ENCODE results near the gene ITGB2. TPM values are rescaled to one million over a fixed set of nuclear protein-coding genes. Genes with fewer than 3 reads are reported as not detected.

ITGB2 gene
- polyA plus RNA-seq, 1 of the 3 experiments (the other 2 are of a cell fraction) = 0.77 TPM

DNA sequence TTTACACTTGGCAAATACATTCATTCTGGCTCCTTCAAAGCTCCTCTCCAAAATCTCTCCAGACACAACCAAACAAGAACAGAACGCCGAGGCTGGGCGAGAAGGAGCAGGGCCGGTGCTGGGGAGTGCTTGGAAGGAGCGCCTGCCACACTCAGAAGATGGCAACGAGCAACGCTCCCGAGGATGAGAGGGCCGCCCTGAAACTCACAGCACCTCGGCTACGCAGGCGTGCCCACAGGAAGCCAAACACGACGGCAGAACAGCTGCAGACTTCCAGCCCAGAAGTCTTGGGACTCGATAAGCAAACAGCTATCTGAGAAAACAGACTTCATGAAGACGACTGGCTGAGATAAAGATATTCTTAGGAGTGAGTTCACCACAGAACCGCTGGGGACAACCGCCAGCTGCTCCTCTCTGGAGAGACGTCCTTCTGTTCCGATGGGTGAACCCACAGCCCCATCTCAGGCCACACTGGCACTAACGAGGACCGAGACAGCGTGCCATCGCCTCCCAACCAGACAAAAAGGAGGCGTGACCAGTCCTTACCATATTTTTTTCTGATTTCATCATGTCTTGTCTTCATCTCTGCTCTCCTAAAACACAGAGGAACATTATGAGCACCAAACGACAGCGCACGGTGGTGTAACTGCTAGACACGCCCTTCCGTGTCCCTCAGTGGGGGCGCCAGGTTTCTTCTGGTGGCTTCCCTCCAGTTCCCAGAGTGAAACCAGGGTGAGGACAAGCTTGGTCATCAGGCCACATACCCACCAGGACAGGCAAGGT lies 65.8 kb downstream of the ITGB2 start (continued):
- no peak for TF ChIP-seq NFIC (IDR thresholded peaks at IDR 0.05; ENCODE audit: borderline replicate concordance)
- no peak for TF ChIP-seq RAD21 (IDR thresholded peaks at IDR 0.05; ENCODE audit: low read length)
- TF ChIP-seq MXI1 (IDR thresholded peaks at IDR 0.05; ENCODE audit: low read depth, low read length) = no peak
- TF ChIP-seq GABPA (IDR thresholded peaks at IDR 0.05; ENCODE audit: low read depth) = no peak
- no peak for TF ChIP-seq YY1 (IDR thresholded peaks at IDR 0.05; ENCODE audit: low read depth)
- no peak for TF ChIP-seq USF1 (IDR thresholded peaks at IDR 0.05; ENCODE audit: borderline replicate concordance, low read depth)
- TF ChIP-seq TAF1 (IDR thresholded peaks at IDR 0.05; ENCODE audit: borderline replicate concordance, low read depth, low read length) = no peak

- TF ChIP-seq TAF1 (IDR thresholded peaks at IDR 0.05; ENCODE audit: borderline replicate concordance, low read depth, low read length) = no peak
- no peak for TF ChIP-seq POLR2AphosphoS5 (IDR thresholded peaks at IDR 0.05; ENCODE audit: low read depth, low read length)
- TF ChIP-seq NRF1 (IDR thresholded peaks at IDR 0.05; ENCODE audit: low read depth, low read length) = no peak
- no peak for TF ChIP-seq YY1 (IDR thresholded peaks at IDR 0.05; ENCODE audit: low read depth)
- TF ChIP-seq, protein P1, sequence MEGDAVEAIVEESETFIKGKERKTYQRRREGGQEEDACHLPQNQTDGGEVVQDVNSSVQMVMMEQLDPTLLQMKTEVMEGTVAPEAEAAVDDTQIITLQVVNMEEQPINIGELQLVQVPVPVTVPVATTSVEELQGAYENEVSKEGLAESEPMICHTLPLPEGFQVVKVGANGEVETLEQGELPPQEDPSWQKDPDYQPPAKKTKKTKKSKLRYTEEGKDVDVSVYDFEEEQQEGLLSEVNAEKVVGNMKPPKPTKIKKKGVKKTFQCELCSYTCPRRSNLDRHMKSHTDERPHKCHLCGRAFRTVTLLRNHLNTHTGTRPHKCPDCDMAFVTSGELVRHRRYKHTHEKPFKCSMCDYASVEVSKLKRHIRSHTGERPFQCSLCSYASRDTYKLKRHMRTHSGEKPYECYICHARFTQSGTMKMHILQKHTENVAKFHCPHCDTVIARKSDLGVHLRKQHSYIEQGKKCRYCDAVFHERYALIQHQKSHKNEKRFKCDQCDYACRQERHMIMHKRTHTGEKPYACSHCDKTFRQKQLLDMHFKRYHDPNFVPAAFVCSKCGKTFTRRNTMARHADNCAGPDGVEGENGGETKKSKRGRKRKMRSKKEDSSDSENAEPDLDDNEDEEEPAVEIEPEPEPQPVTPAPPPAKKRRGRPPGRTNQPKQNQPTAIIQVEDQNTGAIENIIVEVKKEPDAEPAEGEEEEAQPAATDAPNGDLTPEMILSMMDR (IDR thresholded peaks at IDR 0.05) = no peak
- TF ChIP-seq, protein P2, sequence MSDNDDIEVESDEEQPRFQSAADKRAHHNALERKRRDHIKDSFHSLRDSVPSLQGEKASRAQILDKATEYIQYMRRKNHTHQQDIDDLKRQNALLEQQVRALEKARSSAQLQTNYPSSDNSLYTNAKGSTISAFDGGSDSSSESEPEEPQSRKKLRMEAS (IDR thresholded peaks at IDR 0.05; ENCODE audit: low read depth) = no peak
- TF ChIP-seq IRF3 (IDR thresholded peaks at IDR 0.05; ENCODE audit: low read depth, low read length) = no peak
- TF ChIP-seq RFX5 (IDR thresholded peaks at IDR 0.05; ENCODE audit: low read length) = no peak
- TF ChIP-seq FOXM1 (IDR thresholded peaks at IDR 0.05; ENCODE audit: low read depth) = no peak
- TF ChIP-seq CHD2 (IDR thresholded peaks at IDR 0.05; ENCODE audit: low read length, partially characterized antibody) = no peak
- no peak for TF ChIP-seq TCF12 (IDR thresholded peaks at IDR 0.05)
- TF ChIP-seq TEAD4 (IDR thresholded peaks at IDR 0.05; ENCODE audit: borderline replicate concordance, insufficient read depth) = no peak
- TF ChIP-seq GATA2 (CRISPR knock-in tag; IDR thresholded peaks at IDR 0.05) = no peak
- no peak for TF ChIP-seq USF1 (IDR thresholded peaks at IDR 0.05; ENCODE audit: borderline replicate concordance, low read depth)
- TF ChIP-seq, protein P3, sequence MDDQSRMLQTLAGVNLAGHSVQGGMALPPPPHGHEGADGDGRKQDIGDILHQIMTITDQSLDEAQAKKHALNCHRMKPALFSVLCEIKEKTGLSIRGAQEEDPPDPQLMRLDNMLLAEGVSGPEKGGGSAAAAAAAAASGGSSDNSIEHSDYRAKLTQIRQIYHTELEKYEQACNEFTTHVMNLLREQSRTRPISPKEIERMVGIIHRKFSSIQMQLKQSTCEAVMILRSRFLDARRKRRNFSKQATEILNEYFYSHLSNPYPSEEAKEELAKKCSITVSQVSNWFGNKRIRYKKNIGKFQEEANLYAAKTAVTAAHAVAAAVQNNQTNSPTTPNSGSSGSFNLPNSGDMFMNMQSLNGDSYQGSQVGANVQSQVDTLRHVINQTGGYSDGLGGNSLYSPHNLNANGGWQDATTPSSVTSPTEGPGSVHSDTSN (IDR thresholded peaks at IDR 0.05) = no peak
- no peak for TF ChIP-seq RAD21 (IDR thresholded peaks at IDR 0.05; ENCODE audit: low read length)
- no peak for TF ChIP-seq FOXJ3 (CRISPR knock-in tag; IDR thresholded peaks at IDR 0.05)
- no peaks in the 10 kb centered on the region for H3F3A ChIP-seq (replicated peaks; ENCODE audit: insufficient read depth)
- H3K36me3 ChIP-seq (replicated peaks in 1 of 2; ENCODE audit: control insufficient read depth in 1 of 2, insufficient read depth in 2 of 2, low read length in 1 of 2) = peaks cover 51 to 86% of the 10 kb centered on the region in 2 experiments
- ChIA-PET POLR2A (no interaction called here), CTCF (no interaction called here)
- H2AFZ ChIP-seq (ENCODE audit: low read depth) = no peak overlapping the region
- no peaks in the 10 kb centered on the region for H3K9me3 ChIP-seq
- H3K27me3 ChIP-seq (ENCODE audit: insufficient read depth) = no peaks in the 10 kb centered on the region
- H4K20me1 ChIP-seq (ENCODE audit: insufficient read depth) = peaks cover 85% of the 10 kb centered on the region
- no peak overlapping the region for H3K9ac ChIP-seq
- DNase-seq = no peak
- peaks cover 82% of the 10 kb centered on the region for H3K79me2 ChIP-seq (ENCODE audit: insufficient read depth)
- 94% methylated on average over 12 of the region's 14 CpGs for WGBS (ENCODE audit: low lambda C conversion rate)
- H3K4me3 ChIP-seq (ENCODE audit: low read depth in 2 of 2, low read length in 1 of 2) = no peak overlapping the region
- H3K27ac ChIP-seq (ENCODE audit: low read depth in 2 of 2, low read length in 1 of 2) = no peak overlapping the region
- H3K4me1 ChIP-seq (ENCODE audit: control insufficient read depth in 1 of 2, insufficient read depth in 2 of 2, low read depth in 1 of 2, low read length in 1 of 2) = no peaks in the 10 kb centered on the region
- no peak overlapping the region for H3K4me2 ChIP-seq
- H3K9me2 ChIP-seq = no peaks in the 10 kb centered on the region
These were observed 66.4 kb downstream of the ITGB2 start for GRCh38 chr21:44854391-44854663.
